GM23248 (cell line): ENCODE data around the gene ZDHHC15. TPM values are rescaled to one million over a fixed set of nuclear protein-coding genes. Genes with fewer than 3 reads are reported as not detected.
"Not testable (repeated sequence)": the region's sequence is repeated elsewhere in the genome, so short reads cannot be mapped to it uniquely, and the experiment has no call there.

Experiments used
- DNase-seq: peaks from one replicate; pipeline ENCODE4 v3.0.0-alpha.2; 2015
- H2AFZ ChIP-seq: fragments of 200-600 bp; sonication (generic); 2 replicates; pipeline ENCODE4 v1.6.1; 2016; ENCODE audit warnings: antibody characterized with exemption
- H3F3A ChIP-seq: fragments of 200-600 bp; sonication (generic); 2 replicates; pipeline ENCODE4 v1.6.1; 2016; ENCODE audit warnings: mild to moderate bottlenecking, antibody characterized with exemption, mixed run types; ENCODE audit not compliant: insufficient read depth
- H3K27ac ChIP-seq: fragments of 200-600 bp; sonication (generic); 2 replicates; pipeline ENCODE4 v1.5.1; 2016; ENCODE audit warnings: mild to moderate bottlenecking
- H3K27me3 ChIP-seq: fragments of 200-600 bp; sonication (generic); replicated peaks from 2 replicates; pipeline ENCODE4 v1.6.1; 2016; ENCODE audit warnings: mild to moderate bottlenecking; ENCODE audit not compliant: insufficient read depth
- H3K36me3 ChIP-seq: fragments of 200-600 bp; sonication (generic); 2 replicates; pipeline ENCODE4 v1.6.1; 2016; ENCODE audit warnings: low read depth, mild to moderate bottlenecking
- H3K4me1 ChIP-seq: fragments of 200-600 bp; sonication (generic); 2 replicates; pipeline ENCODE4 v1.6.1; 2016; ENCODE audit warnings: mild to moderate bottlenecking; ENCODE audit not compliant: insufficient read depth
- H3K4me2 ChIP-seq: fragments of 200-600 bp; sonication (generic); one replicate; pipeline ENCODE4 v1.6.1; 2016; ENCODE audit warnings: mild to moderate bottlenecking; ENCODE audit not compliant: unreplicated experiment
- H3K4me3 ChIP-seq: fragments of 200-600 bp; sonication (generic); 2 replicates; pipeline ENCODE4 v1.5.1; 2016; ENCODE audit warnings: mild to moderate bottlenecking
- H3K79me2 ChIP-seq: fragments of 200-600 bp; sonication (generic); 2 replicates; pipeline ENCODE4 v1.6.1; 2016; ENCODE audit warnings: mild to moderate bottlenecking; ENCODE audit not compliant: insufficient read depth
- H3K9ac ChIP-seq: fragments of 200-600 bp; sonication (generic); 2 replicates; pipeline ENCODE4 v1.6.1; 2016; ENCODE audit warnings: mild to moderate bottlenecking
- H3K9me2 ChIP-seq: fragments of 200-600 bp; sonication (generic); 2 replicates; pipeline ENCODE4 v1.6.1; 2016; ENCODE audit warnings: mixed run types, mild to moderate bottlenecking, moderate library complexity; ENCODE audit not compliant: insufficient read depth
- H3K9me3 ChIP-seq: fragments of 200-600 bp; sonication (generic); one replicate; pipeline ENCODE4 v1.6.1; 2017; ENCODE audit warnings: low read depth
- H4K20me1 ChIP-seq: fragments of 200-600 bp; sonication (generic); 2 replicates; pipeline ENCODE4 v1.6.0; 2016; ENCODE audit not compliant: insufficient read depth
- EZH2 ChIP-seq: fragments of 200-600 bp; sonication (generic); IDR thresholded peaks from 2 replicates; pipeline ENCODE4 v1.6.1; 2018; ENCODE audit warnings: antibody characterized with exemption, mild to moderate bottlenecking; ENCODE audit not compliant: insufficient read depth, poor library complexity, severe bottlenecking
- EZH2phosphoT487 ChIP-seq: fragments of 200-600 bp; sonication (generic); IDR thresholded peaks from 2 replicates; pipeline ENCODE4 v1.6.1; 2018; ENCODE audit warnings: antibody characterized with exemption, moderate library complexity, mild to moderate bottlenecking, low read depth; ENCODE audit not compliant: insufficient read depth
- WGBS, 2 experiments: methylation state at CpG; one replicate each; pipeline ENCODE4 v1.1.6; 2015 to 2017; ENCODE audit warnings: low lambda C conversion rate in 2 of 2, low coverage in 1 of 2; ENCODE audit errors: missing lambda C conversion rate in 2 of 2; 5-methylcytosine and 5-hydroxymethylcytosine counted together
- in situ Hi-C: fragments of 300-500 bp; cut with MboI; formaldehyde crosslinking; loops from 2 replicates; pipeline ENCODE4 v1.15.0; 2020
- polyA plus RNA-seq: library from polyadenylated mRNA; unstranded; fragments of >200 nt; fragmentation: Nextera tagmentation; extraction: Ambion mirVana; gene quantifications from 2 replicates; pipeline ENCODE4 v1.2.1, GENCODE V29; 2016
- total RNA-seq: library from RNA; depleted of rRNA; stranded (reverse); fragments of >200 nt; shearing (Covaris generic); gene quantifications from 2 replicates; pipeline ENCODE4 v1.2.3, GENCODE V29; 2014; rRNA removed

ZDHHC15 gene
- not detected in 2 replicates for total RNA-seq
- polyA plus RNA-seq: 0.06 and 0.18 TPM in 2 replicates

- 0 out of 2 replicates have a peak within 1 kb of the TSS, but pooled peaks have one; percentile 38 for H2AFZ ChIP-seq
- H3K4me3 ChIP-seq: peak within 1 kb of the TSS; percentile 42; the same call in 1 of the 2 replicates
- H3F3A ChIP-seq: no peaks in the 10 kb centered on the region
Observed at GRCh38 chrX:75522565-75523431, at the start of gene ZDHHC15. Gene ZDHHC15 (minus strand): TSS chrX:75523037. CDS start chrX:75523024, 13 bp downstream.

GRCh38 chrX:75560544-75560943, 37.7 kb upstream of the ZDHHC15 start:
- H3K27me3 ChIP-seq, in situ Hi-C loops, H3K79me2 ChIP-seq, H3K27ac ChIP-seq, H3K4me3 ChIP-seq, H3K9me3 ChIP-seq, H3F3A ChIP-seq, H3K36me3 ChIP-seq, H3K9me2 ChIP-seq, H3K4me2 ChIP-seq, H3K4me1 ChIP-seq, H2AFZ ChIP-seq, H3K9ac ChIP-seq, H4K20me1 ChIP-seq, DNase-seq: not testable (repeated sequence)
- 51 to 79% methylated on average over 3 to 14 of the region's 18 CpGs for WGBS, 2 experiments

More at GRCh38 chrX:75522565-75523431, at the start of gene ZDHHC15:
- in situ Hi-C loops: no loop called here
- TF ChIP-seq EZH2phosphoT487 (no peak), EZH2 (no peak)
- Histone ChIP-seq H3K4me1 (no peaks in the 10 kb centered on the region), H3K4me2 (no peak within 1 kb of the TSS), H4K20me1 (no peaks in the 10 kb centered on the region), H3K9ac (no peak within 1 kb of the TSS), H3K9me3 (no peaks in the 10 kb centered on the region), H3K27ac (no peak within 1 kb of the TSS), H3K79me2 (no peaks in the 10 kb centered on the region), H3K27me3 (no peaks in the 10 kb centered on the region), H3K36me3 (no peaks in the 10 kb centered on the region), H3K9me2 (no peaks in the 10 kb centered on the region)
- WGBS, 2 experiments: 4 to 6% methylated on average over 24 to 31 of the region's 45 CpGs
- peak; percentile 36 for DNase-seq

GRCh38 chrX:75547783-75548182, 24.9 kb upstream of the ZDHHC15 start:
- no peaks in the 10 kb centered on the region for H3K9me3 ChIP-seq
- DNase-seq: peak; percentile 0

GRCh38 chrX:75546724-75547511, 24.1 kb upstream of the ZDHHC15 start:
- Histone ChIP-seq H3K9me3 (no peaks in the 10 kb centered on the region), H3K4me3 (no peak overlapping the region), H3K9me2 (no peaks in the 10 kb centered on the region), H3F3A (no peaks in the 10 kb centered on the region), H4K20me1 (no peaks in the 10 kb centered on the region), H3K9ac (no peak overlapping the region), H3K79me2 (no peaks in the 10 kb centered on the region), H2AFZ (no peak overlapping the region), H3K4me2 (no peak overlapping the region), H3K27me3 (no peaks in the 10 kb centered on the region), H3K27ac (no peak overlapping the region), H3K4me1 (no peaks in the 10 kb centered on the region), H3K36me3 (no peaks in the 10 kb centered on the region)
- in situ Hi-C loops: no loop called here
- TF ChIP-seq EZH2 (no peak), EZH2phosphoT487 (no peak)
- 6 to 37% methylated on average over 2 of the region's 2 CpGs for WGBS, 2 experiments
- DNase-seq: no peak

More at GRCh38 chrX:75547783-75548182, 24.9 kb upstream of the ZDHHC15 start:
- Histone ChIP-seq H3K36me3 (no peaks in the 10 kb centered on the region), H3K9ac (no peak overlapping the region), H3K27ac (no peak overlapping the region), H3F3A (no peaks in the 10 kb centered on the region), H3K79me2 (no peaks in the 10 kb centered on the region), H3K4me3 (no peak overlapping the region), H4K20me1 (no peaks in the 10 kb centered on the region), H3K27me3 (no peaks in the 10 kb centered on the region), H3K4me1 (no peaks in the 10 kb centered on the region), H3K9me2 (no peaks in the 10 kb centered on the region), H3K4me2 (no peak overlapping the region), H2AFZ (no peak overlapping the region)
- WGBS, 2 experiments: 11 to 19% methylated on average over 2 to 3 of the region's 3 CpGs
- TF ChIP-seq EZH2phosphoT487 (no peak), EZH2 (no peak)
- in situ Hi-C loops: no loop called here
